GM21529 (cell line): ENCODE data around the gene PIF1.
"Not testable (repeated sequence)": the region's sequence is repeated elsewhere in the genome, so short reads cannot be mapped to it uniquely, and the experiment has no call there.

Source experiments
- ATAC-seq: cut with Tn5 transposase; IDR thresholded peaks from one replicate; pipeline ENCODE4 v1.9.1; 2021; ENCODE audit not compliant: unreplicated experiment

PIF1 gene

DNA sequence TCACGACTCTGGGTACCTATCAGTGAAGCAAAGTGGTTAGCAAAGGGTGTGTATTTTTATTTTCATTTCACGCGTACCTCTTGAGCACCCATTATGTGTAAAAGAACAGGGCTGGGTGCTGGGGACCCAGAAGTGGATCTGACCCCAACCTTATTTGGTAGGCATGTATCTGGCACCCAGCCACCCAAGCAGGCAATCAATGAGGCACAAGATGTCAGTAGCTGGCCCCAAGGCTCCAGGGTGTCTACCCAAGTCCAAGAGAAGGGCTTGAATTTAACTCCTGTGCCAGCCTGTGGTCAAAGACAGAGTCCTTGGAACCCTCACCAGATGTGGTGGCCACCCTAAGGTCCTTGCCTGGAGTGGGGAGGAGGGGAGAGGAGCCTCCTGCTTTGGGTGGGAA lies 22.0 kb upstream of the PIF1 start:
- no peak for ATAC-seq

- no peak for ATAC-seq
Measured at GRCh38 chr15:64847016-64847415, 21.6 kb upstream of the PIF1 start.

DNA sequence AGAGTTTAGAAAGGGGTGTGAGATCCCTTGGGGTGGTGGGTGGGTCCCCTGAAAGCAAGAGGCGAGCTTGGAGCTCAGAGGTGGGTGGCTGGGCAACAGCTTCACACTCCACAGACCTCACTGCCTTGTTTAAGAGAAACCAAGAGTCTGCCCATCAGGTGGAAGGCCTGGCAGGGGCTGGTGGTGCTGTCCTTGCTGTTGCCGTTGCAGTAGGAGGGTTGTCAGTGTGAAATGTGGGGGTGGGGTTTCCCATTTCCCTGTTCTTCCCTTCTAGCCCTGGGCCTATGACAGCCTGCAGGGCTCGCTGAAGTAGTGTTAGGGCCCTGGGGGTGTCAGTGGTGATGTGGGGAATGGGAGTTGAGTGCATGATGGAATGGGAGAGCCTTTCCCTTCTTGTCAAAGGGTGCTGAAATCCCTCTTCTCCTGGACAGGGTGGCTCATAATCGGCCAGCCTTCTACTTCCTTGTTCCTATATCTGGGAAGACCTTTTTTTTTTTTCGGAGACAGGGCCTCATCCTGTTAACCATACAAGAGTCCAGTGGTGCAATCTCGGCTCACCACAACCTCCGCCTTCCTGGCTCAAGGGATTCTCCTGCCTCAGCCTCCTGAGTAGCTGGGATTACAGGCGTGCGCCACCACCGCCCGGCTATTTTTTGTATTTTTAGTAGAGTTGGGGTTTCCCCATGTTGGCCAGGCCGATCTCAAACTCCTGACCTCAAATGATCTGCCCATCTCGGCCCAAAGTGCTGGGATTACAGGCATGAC lies 20.6 kb upstream of the PIF1 start:
- ATAC-seq: no peak

DNA sequence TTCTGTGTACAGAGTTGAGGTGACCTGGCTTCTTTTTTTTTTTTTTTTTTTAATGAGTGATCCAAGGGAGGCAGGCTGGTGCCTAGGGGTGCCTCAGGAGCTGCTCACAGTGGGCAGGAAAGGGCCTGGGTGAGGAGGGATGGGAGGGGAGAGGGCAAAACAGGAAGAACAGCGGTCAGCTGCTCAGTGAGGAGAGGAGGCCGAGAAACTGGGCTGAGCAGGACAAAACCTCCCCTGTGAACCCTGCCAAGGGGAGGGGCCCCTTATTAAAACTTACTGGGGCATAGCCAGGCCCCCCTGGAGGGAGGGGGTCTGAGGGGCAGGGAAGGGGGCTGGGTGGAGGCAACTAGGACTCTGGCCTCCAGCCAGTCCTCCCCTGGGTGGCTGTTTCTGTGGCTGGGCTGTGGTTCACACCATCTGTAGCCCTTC lies 19.8 kb upstream of the PIF1 start:
- ATAC-seq: no peak

GRCh38 chr15:64844576-64845145 lies 19.2 kb upstream of the PIF1 start:
- no peak for ATAC-seq

GRCh38 chr15:64843991-64844390 lies 18.5 kb upstream of the PIF1 start:
- ATAC-seq: no peak

DNA sequence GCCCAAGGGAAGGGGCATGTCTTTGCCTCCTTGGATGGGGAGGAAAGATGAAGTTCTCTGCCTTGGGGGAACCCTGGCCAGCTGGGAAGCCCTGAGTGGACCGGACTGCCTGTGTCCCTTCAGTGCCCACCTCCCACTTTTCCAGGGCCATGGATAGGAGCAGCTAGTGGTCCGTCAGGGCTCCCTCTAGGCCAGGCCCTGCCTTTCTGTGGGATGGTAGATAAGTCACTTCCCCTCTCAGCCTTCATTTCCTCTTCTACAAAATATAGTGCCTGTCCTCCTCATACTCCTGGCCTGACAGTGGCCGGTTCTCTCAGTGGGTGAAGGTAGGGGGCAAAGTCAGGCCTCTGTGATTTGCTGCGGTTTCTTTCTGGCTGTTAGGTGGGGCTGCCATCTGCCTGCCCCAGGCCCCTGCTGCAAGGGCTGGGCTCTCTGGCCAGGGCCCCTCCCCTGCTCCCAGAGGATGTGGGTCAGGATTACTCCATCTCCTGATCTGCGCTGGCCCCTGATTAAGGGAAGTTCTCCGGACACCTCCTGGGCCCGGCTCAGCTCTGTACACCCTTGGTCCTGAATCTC lies 17.6 kb upstream of the PIF1 start:
- ATAC-seq: no peak

- peak; percentile 1 for ATAC-seq
Measured at GRCh38 chr15:64842096-64842939, 16.9 kb upstream of the PIF1 start.

- peak; percentile 72 for ATAC-seq
Measured at GRCh38 chr15:64841344-64842095, 16.1 kb upstream of the PIF1 start, which contains the start of gene PLEKHO2. PLEKHO2 (plus strand) TSS chr15:64841915; CDS start chr15:64842017, 102 bp downstream.

DNA sequence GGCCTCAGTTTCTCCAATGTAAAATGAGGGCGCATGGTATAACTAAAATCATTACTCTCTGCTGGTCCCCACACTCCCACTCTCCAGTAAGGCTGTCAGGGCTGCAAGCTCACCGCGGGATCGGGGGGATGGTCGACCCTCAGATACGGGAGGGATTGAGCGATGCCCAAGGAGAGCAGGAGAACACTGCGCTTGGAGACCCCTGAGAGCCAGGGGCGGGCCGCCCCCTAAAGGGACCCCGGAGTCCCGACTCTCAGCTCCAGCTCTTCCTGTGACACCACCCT lies 15.6 kb upstream of the PIF1 start:
- ATAC-seq: no peak

DNA sequence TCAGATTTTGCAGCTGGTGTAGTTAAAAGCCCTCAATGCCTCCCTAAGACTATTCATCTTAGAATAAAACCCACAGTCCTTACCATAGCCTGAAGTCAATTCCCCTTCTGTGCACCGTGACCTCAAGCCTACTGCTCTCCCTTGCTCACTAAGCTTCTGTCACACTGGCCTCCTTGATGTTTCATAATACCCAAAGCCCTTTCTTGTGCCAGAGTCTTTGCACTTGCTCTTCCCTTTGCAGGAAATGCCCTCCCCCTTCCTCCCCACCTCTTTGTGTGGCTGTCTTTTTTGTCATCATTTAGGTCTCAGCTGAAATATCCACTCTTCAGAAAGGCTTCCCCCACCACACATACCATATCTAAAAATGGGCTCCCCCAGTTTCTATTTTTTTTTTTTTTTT lies 12.1 kb upstream of the PIF1 start:
- no peak for ATAC-seq

DNA sequence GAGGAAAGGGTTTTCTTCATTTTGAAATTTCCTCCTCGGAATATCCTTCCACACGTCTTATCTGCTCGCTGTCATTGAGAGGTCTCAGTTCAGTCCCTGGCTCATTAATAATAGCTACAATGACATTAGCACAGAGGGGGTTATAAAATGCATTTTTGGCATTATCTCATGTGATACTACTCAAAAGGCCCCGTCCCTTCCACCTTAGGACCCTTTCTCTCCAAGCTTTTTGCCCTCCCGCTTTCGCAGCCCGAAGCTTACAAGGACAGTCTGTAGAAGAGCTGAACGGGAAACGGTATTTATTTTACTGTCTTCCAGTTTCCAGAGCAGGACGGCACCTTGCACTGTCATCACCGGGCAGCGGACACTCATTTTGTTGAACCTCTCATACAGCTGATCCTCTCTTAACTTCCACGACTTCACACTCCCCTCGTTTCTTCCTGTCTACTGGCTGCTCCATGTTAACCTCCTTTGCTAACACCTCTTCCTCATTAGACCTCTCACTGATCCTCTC lies 10.6 kb upstream of the PIF1 start:
- ATAC-seq: no peak

GRCh38 chr15:64833690-64834089 lies 8.2 kb upstream of the PIF1 start:
- no peak for ATAC-seq

DNA sequence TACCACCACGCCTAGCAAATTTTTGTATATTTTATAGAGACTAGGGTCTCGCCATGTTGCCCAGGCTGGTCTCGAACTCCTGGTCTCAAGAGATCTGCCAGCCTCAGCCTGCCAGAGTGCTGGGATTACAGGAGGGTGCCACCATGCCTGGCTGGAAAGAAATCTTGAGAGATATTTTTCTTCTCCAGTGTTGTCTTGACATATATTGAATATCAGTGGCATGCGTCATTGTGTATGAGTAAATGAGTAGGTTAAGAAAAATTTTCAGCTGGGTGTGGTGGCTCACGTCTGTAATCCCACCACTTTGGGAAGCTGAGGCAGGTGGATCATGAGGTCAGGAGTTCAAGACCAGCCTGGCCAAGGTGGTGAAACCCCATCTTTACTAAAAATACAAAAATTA lies 3.5 kb upstream of the PIF1 start:
- no peak for ATAC-seq

- ATAC-seq: peak; percentile 6
Measured at GRCh38 chr15:64824929-64825430, 467 bp downstream of the PIF1 start.

DNA sequence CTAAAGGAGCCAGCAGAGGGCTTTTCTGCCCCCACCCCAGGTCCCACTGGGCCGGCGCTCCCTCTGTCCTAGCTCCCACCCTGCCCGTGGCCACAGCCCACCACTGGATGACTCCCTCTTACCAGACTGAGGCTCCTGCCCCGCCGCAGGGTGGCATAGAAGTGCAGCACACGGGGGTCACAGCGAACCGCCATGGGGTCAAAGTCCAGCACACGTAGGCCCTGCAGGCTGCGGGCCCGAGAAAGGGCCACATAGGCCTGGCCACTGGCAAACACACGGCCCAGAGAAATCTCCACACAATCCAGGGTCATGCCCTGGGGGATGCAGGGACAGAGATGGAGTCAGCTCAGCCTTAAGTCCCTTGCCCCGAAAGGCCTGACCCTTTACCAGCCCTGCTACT lies 9.0 kb downstream of the PIF1 start:
- ATAC-seq: no peak

GRCh38 chr15:64814965-64815364 lies 10.5 kb downstream of the PIF1 start:
- not testable (repeated sequence) for ATAC-seq

DNA sequence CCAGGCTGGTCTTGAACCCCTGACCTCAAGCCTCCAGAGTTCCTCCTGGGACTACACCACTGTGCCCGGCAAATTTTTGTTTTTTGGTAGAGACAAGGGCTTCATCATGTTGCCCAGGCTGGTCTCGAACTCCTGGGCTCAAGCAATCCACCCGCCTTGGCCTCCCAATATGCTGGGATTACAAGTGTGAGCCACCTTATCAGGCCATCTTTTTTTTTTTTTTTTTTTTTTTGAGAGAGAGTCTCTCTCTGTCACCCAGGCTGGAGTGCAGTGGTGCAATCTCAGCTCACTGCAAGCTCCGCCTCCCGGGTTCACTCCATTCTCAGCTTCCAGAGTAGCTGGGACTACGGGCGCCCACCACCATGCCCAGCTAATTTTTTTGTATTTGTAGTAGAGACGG lies 11.2 kb downstream of the PIF1 start:
- ATAC-seq: not testable (repeated sequence)

DNA sequence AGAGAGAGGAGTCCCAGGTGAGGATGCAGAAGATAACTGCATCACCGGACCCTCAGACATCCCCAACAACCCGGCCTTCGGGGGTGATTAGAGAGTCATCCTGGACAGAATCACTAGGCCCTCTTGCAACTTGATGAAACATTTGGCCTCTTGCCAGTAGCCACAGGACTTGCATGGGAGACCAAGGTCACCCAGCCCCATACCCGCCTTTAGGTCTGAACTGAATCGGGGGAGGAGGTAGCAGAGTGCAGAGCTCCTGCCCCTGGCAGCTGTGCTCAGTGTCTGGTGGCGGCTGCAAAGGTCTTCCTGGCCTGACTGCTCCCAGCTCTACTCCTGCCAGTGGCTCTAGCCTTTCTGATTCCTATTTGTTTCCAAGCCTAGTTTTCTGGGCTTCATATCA lies 12.4 kb downstream of the PIF1 start:
- no peak for ATAC-seq

GRCh38 chr15:64810497-64811326 lies 14.7 kb downstream of the PIF1 start:
- ATAC-seq: no peak
